ENCODE measurements around the gene EIF4E3.

EIF4E3 gene

DNA sequence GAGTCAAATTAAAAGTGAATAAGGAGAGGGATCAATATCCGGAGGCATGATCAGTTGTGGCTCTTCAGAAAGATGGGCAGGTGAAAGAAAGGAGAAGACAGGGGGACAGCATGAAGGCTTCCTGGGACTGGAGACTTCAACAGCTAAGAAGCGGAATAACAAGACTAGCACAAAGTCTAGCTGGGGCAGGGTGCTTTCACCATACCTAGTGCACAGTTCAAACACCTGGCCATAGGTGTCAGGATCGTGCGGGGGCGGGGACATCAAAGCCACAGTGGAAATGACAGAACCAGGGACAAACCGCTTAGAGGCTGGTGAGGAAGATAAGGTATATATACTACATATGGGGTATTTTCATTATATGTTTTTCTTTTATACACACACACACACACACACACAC lies 75.4 kb downstream of the EIF4E3 start:
- no peak for DNase-seq (ENCODE audit: low read depth in 2 of 2)

GRCh38 chr3:71647751-71648150 lies 77.5 kb downstream of the EIF4E3 start:
- DNase-seq (ENCODE audit: low read depth in 2 of 2): no peak

GRCh38 chr3:71646971-71647370 lies 78.2 kb downstream of the EIF4E3 start:
- no peak for DNase-seq (ENCODE audit: low read depth in 2 of 2)

- no peak for DNase-seq (ENCODE audit: low read depth in 2 of 2)
These were observed 80.1 kb downstream of the EIF4E3 start for GRCh38 chr3:71645140-71645539.

DNA sequence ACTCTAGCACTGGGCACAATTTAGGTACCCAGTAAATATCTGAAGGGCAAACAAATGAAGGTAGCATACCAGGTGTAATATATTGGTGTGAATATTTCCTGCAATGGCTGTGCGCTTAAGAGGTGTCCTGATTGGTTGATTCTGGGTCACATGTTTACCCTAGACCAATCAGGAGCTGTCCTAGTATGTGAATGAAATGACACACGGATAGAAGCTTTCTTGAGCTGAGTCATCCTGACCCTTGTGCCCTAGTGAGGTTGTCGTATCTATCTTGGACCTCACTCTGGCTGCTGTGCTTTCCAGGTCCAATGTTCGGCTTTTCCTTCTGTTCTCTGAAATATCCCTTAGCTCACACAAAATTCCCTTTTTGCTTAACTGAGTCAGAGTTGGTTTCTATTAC lies 83.5 kb downstream of the EIF4E3 start:
- DNase-seq (ENCODE audit: low read depth in 2 of 2): no peak

GRCh38 chr3:71640331-71640983 lies 84.7 kb downstream of the EIF4E3 start:
- no peak for DNase-seq (ENCODE audit: low read depth in 2 of 2)

GRCh38 chr3:71636482-71636881 lies 88.7 kb downstream of the EIF4E3 start:
- no peak for DNase-seq (ENCODE audit: low read depth in 2 of 2)

DNA sequence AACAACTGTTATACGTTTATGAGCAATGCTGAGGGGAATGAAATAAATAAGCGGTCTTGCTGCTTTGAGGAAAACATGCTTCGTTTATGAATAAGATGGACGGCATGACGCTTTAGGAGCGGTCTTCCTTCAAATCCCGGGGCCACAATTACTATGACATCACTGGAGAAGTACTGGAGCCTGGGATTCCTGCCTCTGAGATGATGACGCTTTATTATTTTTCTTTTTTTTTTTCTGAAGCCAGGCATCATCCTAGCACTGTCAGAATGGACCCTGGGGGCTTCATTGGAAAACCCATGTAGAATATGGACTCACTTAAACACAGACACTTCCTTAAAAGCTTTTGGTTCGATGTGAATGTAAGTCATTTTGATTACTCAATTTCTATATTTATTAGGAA lies 89.2 kb downstream of the EIF4E3 start:
- no peak for DNase-seq (ENCODE audit: low read depth in 2 of 2)

- DNase-seq (ENCODE audit: low read depth in 2 of 2): no peak
These were observed 90.5 kb downstream of the EIF4E3 start for GRCh38 chr3:71634671-71635070.

GRCh38 chr3:71629711-71630110 lies 95.5 kb downstream of the EIF4E3 start:
- no peak for DNase-seq (ENCODE audit: low read depth in 2 of 2)

- no peak for DNase-seq (ENCODE audit: low read depth in 2 of 2)
These were observed 95.9 kb downstream of the EIF4E3 start for GRCh38 chr3:71629289-71629688.

DNA sequence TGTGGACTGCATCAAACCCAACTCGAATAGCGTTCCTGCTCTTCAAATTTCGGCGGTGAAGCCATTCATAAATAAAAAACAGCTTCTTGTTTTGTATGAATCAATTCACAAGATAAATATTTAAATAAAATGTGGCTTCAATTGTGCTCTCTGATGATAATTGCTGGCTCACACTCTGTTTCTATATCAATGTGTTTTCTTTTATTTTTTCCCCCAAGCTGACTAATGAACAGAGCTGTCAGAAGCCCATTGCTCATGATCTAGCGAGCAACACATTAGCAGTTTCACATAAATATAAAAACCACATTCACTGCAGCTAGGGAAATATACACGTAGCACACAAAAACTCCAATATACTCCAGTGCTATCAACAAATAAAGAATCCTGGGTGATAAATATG lies 96.7 kb downstream of the EIF4E3 start:
- DNase-seq (ENCODE audit: low read depth in 2 of 2): no peak

GRCh38 chr3:71625676-71626075 lies 99.5 kb downstream of the EIF4E3 start:
- DNase-seq (ENCODE audit: low read depth in 2 of 2): no peak

Measured in activated CD8-positive, alpha-beta memory T cell treated with anti-CD3 and anti-CD28 coated beads for 4 hours (primary cell).